Measurements from ENCODE around the gene OR7D2.

The OR7D2 gene

GRCh38 chr19:9205501-9206113, 26.8 kb downstream of the OR7D2 start:
- Histone ChIP-seq H4K8ac (ENCODE audit: low read depth, low read length) (no peak overlapping the region), H3K79me1 (ENCODE audit: low read length) (no peaks in the 10 kb centered on the region), H3K23ac (ENCODE audit: low read length) (no peak overlapping the region), H3K9ac (ENCODE audit: low read length) (no peak overlapping the region), H2AK5ac (ENCODE audit: low read length) (no peak overlapping the region), H4K5ac (ENCODE audit: low read length) (no peak overlapping the region), H3K27ac (ENCODE audit: low read depth, low read length) (no peak overlapping the region), H2BK5ac (ENCODE audit: low read length) (no peak overlapping the region), H3K79me2 (ENCODE audit: control insufficient read depth, insufficient read depth, low read length) (no peaks in the 10 kb centered on the region), H3K36me3 (ENCODE audit: control insufficient read depth, insufficient read depth, low read length) (no peaks in the 10 kb centered on the region), H3K18ac (ENCODE audit: low read length) (no peak overlapping the region), H3K4me2 (ENCODE audit: low read length) (no peak overlapping the region), H3K4me3 (ENCODE audit: low read length) (no peak overlapping the region), H3K27me3 (ENCODE audit: insufficient read depth, low read length, poor library complexity) (no peaks in the 10 kb centered on the region), H2BK15ac (replicated peaks; ENCODE audit: low read depth) (no peak overlapping the region), H3K4me1 (ENCODE audit: control insufficient read depth, low read depth, low read length) (no peaks in the 10 kb centered on the region), H2BK120ac (ENCODE audit: low read depth, low read length) (no peak overlapping the region), H3K4ac (ENCODE audit: low read depth, low read length) (no peak overlapping the region), H3K56ac (ENCODE audit: low read length) (no peak overlapping the region)
- DNase-seq, result peak; percentile 68
- WGBS (ENCODE audit: extremely low coverage, insufficient coverage, low lambda C conversion rate), result no CpG with 5 or more reads among the region's 13 CpGs

- Histone ChIP-seq H4K5ac (ENCODE audit: low read length) (no peak within 1 kb of the TSS), H3K9ac (ENCODE audit: low read length) (no peak within 1 kb of the TSS), H3K23ac (ENCODE audit: low read length) (no peak within 1 kb of the TSS), H3K36me3 (ENCODE audit: control insufficient read depth, insufficient read depth, low read length) (no peaks in the 10 kb centered on the region), H3K4me2 (ENCODE audit: low read length) (no peak within 1 kb of the TSS), H3K79me1 (ENCODE audit: low read length) (no peaks in the 10 kb centered on the region), H3K56ac (ENCODE audit: low read length) (no peak within 1 kb of the TSS), H3K4me1 (ENCODE audit: control insufficient read depth, low read depth, low read length) (no peaks in the 10 kb centered on the region), H2BK120ac (ENCODE audit: low read depth, low read length) (no peak within 1 kb of the TSS), H2BK15ac (replicated peaks; ENCODE audit: low read depth) (no peak within 1 kb of the TSS), H3K4ac (ENCODE audit: low read depth, low read length) (no peak within 1 kb of the TSS), H4K8ac (ENCODE audit: low read depth, low read length) (no peak within 1 kb of the TSS), H3K27ac (ENCODE audit: low read depth, low read length) (no peak within 1 kb of the TSS), H3K4me3 (ENCODE audit: low read length) (no peak within 1 kb of the TSS), H3K79me2 (ENCODE audit: control insufficient read depth, insufficient read depth, low read length) (no peaks in the 10 kb centered on the region), H3K27me3 (ENCODE audit: insufficient read depth, low read length, poor library complexity) (no peaks in the 10 kb centered on the region), H3K18ac (ENCODE audit: low read length) (no peak within 1 kb of the TSS), H2BK5ac (ENCODE audit: low read length) (no peak within 1 kb of the TSS), H2AK5ac (ENCODE audit: low read length) (no peak within 1 kb of the TSS)
- no peak for DNase-seq
- WGBS (ENCODE audit: extremely low coverage, insufficient coverage, low lambda C conversion rate), result no CpG with 5 or more reads among the region's 3 CpGs
Observed at GRCh38 chr19:9219489-9219888, 40.7 kb downstream of the OR7D2 start, which contains the start of gene OR7D4. TSS of gene OR7D4 (minus strand) at chr19:9219589. CDS start at chr19:9214837, 4,752 bp downstream.

Data from mesendoderm (in vitro differentiated cells).